Measurements from ENCODE around the gene OBSCN. TPM values are rescaled to one million over a fixed set of nuclear protein-coding genes. Genes with fewer than 3 reads are reported as not detected.

OBSCN gene
- total and polyA plus RNA-seq, 2 donors (not counting 3 experiments of a cell fraction or from before 2014, with no cell fraction given), result 1.5 to 2.9 TPM

GRCh38 chr1:228362884-228363450, 155.1 kb downstream of the OBSCN start:
- no peak overlapping the region for H2AFZ ChIP-seq (ENCODE audit: low read depth, low read length)
- DNase-seq (ENCODE audit: low read depth, low spot score) (no peak), FAIRE-seq (no peak)
- H3K9me3 ChIP-seq (replicated peaks; ENCODE audit: control insufficient read depth, insufficient read depth, low read length), result no peaks in the 10 kb centered on the region
- no peaks in the 10 kb centered on the region for H3K9me1 ChIP-seq (replicated peaks; ENCODE audit: control insufficient read depth, extremely low read depth, insufficient read depth, low read length)
- dilution Hi-C loops (cut with MboI; ENCODE audit: extremely low pct_ligation_motif_present, low sequenced_read_pairs) (no loop called here), intact Hi-C loops (cut with micrococcal nuclease) (no loop called here)
- no peaks in the 10 kb centered on the region for H3K36me3 ChIP-seq (ENCODE audit: control insufficient read depth in 2 of 2, extremely low read depth in 1 of 2, insufficient read depth in 2 of 2, low read length in 2 of 2)
- no peaks in the 10 kb centered on the region for H3K4me1 ChIP-seq (ENCODE audit: control insufficient read depth, extremely low read depth, insufficient read depth, low read length)
- no peaks in the 10 kb centered on the region for H3K27me3 ChIP-seq (ENCODE audit: control insufficient read depth in 2 of 2, insufficient read depth in 2 of 2, low read length in 2 of 2)
- H3K4me3 ChIP-seq (replicated peaks in 1 of 3; ENCODE audit: insufficient read depth in 1 of 3, low read depth in 1 of 3, low read length in 3 of 3), result no peak overlapping the region
- no peak overlapping the region for H3K27ac ChIP-seq (ENCODE audit: insufficient read depth, low read depth, low read length)
- no peaks in the 10 kb centered on the region for H3K79me2 ChIP-seq (ENCODE audit: control insufficient read depth, insufficient read depth, low read length)
- H3K4me2 ChIP-seq (ENCODE audit: insufficient read depth, low read length), result no peak overlapping the region
- CTCF ChIA-PET, result no interaction called here
- no peaks in the 10 kb centered on the region for H4K20me1 ChIP-seq (replicated peaks; ENCODE audit: control insufficient read depth, extremely low read depth, insufficient read depth, low read length)
- no peak for TF ChIP-seq CTCF (IDR thresholded peaks at IDR 0.05; ENCODE audit: extremely low read depth in 1 of 2, insufficient read depth in 1 of 2, low read depth in 1 of 2, low read length in 2 of 2)
- TF ChIP-seq, protein P1, sequence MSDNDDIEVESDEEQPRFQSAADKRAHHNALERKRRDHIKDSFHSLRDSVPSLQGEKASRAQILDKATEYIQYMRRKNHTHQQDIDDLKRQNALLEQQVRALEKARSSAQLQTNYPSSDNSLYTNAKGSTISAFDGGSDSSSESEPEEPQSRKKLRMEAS (IDR thresholded peaks at IDR 0.05; ENCODE audit: insufficient read depth, insufficient read length), result no peak
- no peak for TF ChIP-seq POLR2AphosphoS5 (IDR thresholded peaks at IDR 0.05; ENCODE audit: insufficient read depth, low read depth, low read length)
- TF ChIP-seq FOS (IDR thresholded peaks at IDR 0.05; ENCODE audit: borderline replicate concordance, insufficient read depth, low read length), result no peak
- no peak for TF ChIP-seq JUN (IDR thresholded peaks at IDR 0.05; ENCODE audit: borderline replicate concordance, insufficient read depth, insufficient read length, low read depth)
- no peak for TF ChIP-seq MYC (IDR thresholded peaks at IDR 0.05; ENCODE audit: low read depth, low read length)
- no peak for TF ChIP-seq POLR2A (IDR thresholded peaks at IDR 0.05; ENCODE audit: low read depth, low read length)
- TF ChIP-seq GATA2 (IDR thresholded peaks at IDR 0.05; ENCODE audit: insufficient read depth, insufficient read length, low read depth, low read length), result no peak
- no peak for TF ChIP-seq EZH2 (IDR thresholded peaks at IDR 0.05; ENCODE audit: borderline replicate concordance, low read depth, low read length, severe bottlenecking)
- POLR2A ChIA-PET, result no interaction called here
- no TSS peak for BruUV-seq (replicated peaks)
- H3K9ac ChIP-seq (replicated peaks; ENCODE audit: extremely low read depth, insufficient read depth, low read length), result no peak overlapping the region
